Activated T-cell treated with anti-CD3 and anti-CD28 coated beads, Interleukin-2, amount 50 U/mL, for 4 hours (primary cell): ENCODE data around the gene TUBGCP6. TPM values are rescaled to one million over a fixed set of nuclear protein-coding genes. Genes with fewer than 3 reads are reported as not detected.

Source experiments
- total RNA-seq, 3 donors: library from RNA; stranded (reverse); gene quantifications; one replicate each; pipeline ENCODE4 v1.2.1, GENCODE V29; 2021

TUBGCP6 gene
- total RNA-seq, 3 donors from 2014 or later, result 44.5 to 50.6 (median 48.3) TPM

Other genes starting within 250 kb of the TUBGCP6 start
- under 1 TPM; 0.08 to 0.24 (median 0.13) TPM for gene IL17REL, start 232.3 kb downstream of the TUBGCP6 start, total RNA-seq
- gene TTLL8, start 186.7 kb downstream of the TUBGCP6 start, total RNA-seq, result not detected
- under 1 TPM; 0.13 to 0.87 (median 0.38) TPM for gene MLC1, start 159.6 kb downstream of the TUBGCP6 start, total RNA-seq
- not detected for gene MOV10L1, start 155.0 kb downstream of the TUBGCP6 start, total RNA-seq
- 1 to 10 TPM; 1.1 to 2.9 (median 1.4) TPM for gene PANX2, start 74.3 kb downstream of the TUBGCP6 start, total RNA-seq
- 10 to 100 TPM; 91.3 to 95.0 (median 93.4) TPM for gene TRABD, start 59.1 kb downstream of the TUBGCP6 start, total RNA-seq
- gene SELENOO, start 44.0 kb downstream of the TUBGCP6 start, total RNA-seq, result 10 to 100 TPM; 24.4 to 27.9 (median 26.9) TPM
- gene HDAC10, start 6.2 kb upstream of the TUBGCP6 start, total RNA-seq, result 10 to 100 TPM; 45.1 to 50.6 (median 48.2) TPM
- 1 to 10 TPM; 3.3 to 4.3 (median 3.9) TPM for gene MAPK12, start 16.7 kb upstream of the TUBGCP6 start, total RNA-seq
- gene MAPK11, start 25.4 kb upstream of the TUBGCP6 start, total RNA-seq, result 10 to 100 TPM in 1 of 3 donors, 1 to 10 TPM in 2; 9.4 to 10.1 (median 9.8) TPM
- 1 to 10 TPM; 4.0 to 4.8 (median 4.7) TPM for gene PLXNB2, start 62.6 kb upstream of the TUBGCP6 start, total RNA-seq
- gene DENND6B, start 82.0 kb upstream of the TUBGCP6 start, total RNA-seq, result 1 to 10 TPM; 1.0 to 1.6 (median 1.3) TPM
- gene PPP6R2, start 98.3 kb upstream of the TUBGCP6 start, total RNA-seq, result 10 to 100 TPM; 41.4 to 52.6 (median 43.3) TPM
- 100 to 1,000 TPM; 128 to 130 (median 129) TPM for gene SBF1, start 230.0 kb upstream of the TUBGCP6 start, total RNA-seq
- gene ADM2, start 236.5 kb upstream of the TUBGCP6 start, total RNA-seq, result 1 to 10 TPM; 4.8 to 9.4 (median 8.2) TPM
- under 1 TPM in 1 of 3 donors, not detected in 2; 0.30 TPM for gene MIOX, start 241.8 kb upstream of the TUBGCP6 start, total RNA-seq